Metanephros (tissue), 2 donors: ENCODE results near the gene PDK3. TPM values are rescaled to one million over a fixed set of nuclear protein-coding genes. Genes with fewer than 3 reads are reported as not detected.

Experiments
- small RNA-seq: library from RNA; depleted of rRNA; stranded (forward); fragments of <200 nt; gene quantifications from one replicate; pipeline ENCODE3, GENCODE V24; 2014; ENCODE audit warnings: low replicate concordance
- total RNA-seq: library from RNA; depleted of rRNA; stranded (reverse); fragments of >200 nt; gene quantifications from one replicate; pipeline ENCODE4 v1.2.3, GENCODE V29; 2014

The PDK3 gene
- 17.0 TPM for total RNA-seq

GRCh38 chrX:24464836-24465531, at the start of gene PDK3:
Gene PDK3, plus strand, starts transcription at chrX:24465286. Its CDS starts 170 bp downstream, at chrX:24465456.

Small RNA genes within 50 kb of the gene (small RNA-seq; reads per million reads assigned to genes)
- gene SNRPEP9 = not detected

Other genes with a start within 250 kb of the PDK3 start
- gene SUPT20HL2, start 151.2 kb upstream of the PDK3 start, total RNA-seq = 0.06 TPM
- gene SUPT20HL1, start 104.6 kb upstream of the PDK3 start, total RNA-seq = not detected
- 0.93 TPM for gene PCYT1B, start 182.1 kb downstream of the PDK3 start, total RNA-seq
- gene POLA1, start 228.6 kb downstream of the PDK3 start, total RNA-seq = 19.5 TPM